RWPE2 (cell line): ENCODE data around the gene WFDC13.
"Not testable (repeated sequence)": the region's sequence is repeated elsewhere in the genome, so short reads cannot be mapped to it uniquely, and the experiment has no call there.

Experiments
- ATAC-seq: fragments of 200-7000 bp; cut with Tn5 transposase; 3 replicates; pipeline ENCODE4 v1.9.1; 2021; ENCODE audit warnings: low read depth
- DNase-seq: peaks from one replicate; pipeline ENCODE4 v3.0.0-alpha.2; 2020; ENCODE audit warnings: low spot score
- H3K27ac ChIP-seq: fragments of 450-650 bp; 2 replicates; pipeline ENCODE4 v1.5.1; 2017; ENCODE audit warnings: mild to moderate bottlenecking; ENCODE audit not compliant: poor library complexity, severe bottlenecking
- H3K27me3 ChIP-seq: fragments of 250-450 bp; sonication (Bioruptor Pico); 2 replicates; pipeline ENCODE4 v1.5.1; 2021; ENCODE audit warnings: mild to moderate bottlenecking, moderate library complexity; ENCODE audit not compliant: insufficient read depth, poor library complexity, severe bottlenecking
- H3K36me3 ChIP-seq: fragments of 250-450 bp; sonication (Bioruptor Pico); 2 replicates; pipeline ENCODE4 v1.5.1; 2020; ENCODE audit warnings: low read depth, mild to moderate bottlenecking, moderate library complexity
- H3K4me1 ChIP-seq: fragments of 250-450 bp; sonication (Bioruptor Pico); 2 replicates; pipeline ENCODE4 v1.5.1; 2021; ENCODE audit warnings: mild to moderate bottlenecking, moderate library complexity; ENCODE audit not compliant: insufficient read depth, poor library complexity, severe bottlenecking
- H3K4me3 ChIP-seq: fragments of 250-450 bp; sonication (Bioruptor Pico); 2 replicates; pipeline ENCODE4 v1.5.1; 2021; ENCODE audit warnings: mild to moderate bottlenecking, moderate library complexity; ENCODE audit not compliant: severe bottlenecking
- H3K9me3 ChIP-seq: fragments of 250-450 bp; sonication (Bioruptor Pico); 2 replicates; pipeline ENCODE4 v1.5.1; 2021; ENCODE audit warnings: mild to moderate bottlenecking, moderate library complexity; ENCODE audit not compliant: severe bottlenecking
- CTCF ChIP-seq: fragments of 450-650 bp; IDR thresholded peaks from one replicate; pipeline ENCODE4 v1.5.1; 2017; ENCODE audit warnings: mild to moderate bottlenecking, moderate library complexity; ENCODE audit not compliant: poor library complexity, severe bottlenecking

Gene WFDC13

GRCh38 chr20:45701873-45702272 is at the start of gene WFDC13:
WFDC13 (plus strand) TSS chr20:45702038; CDS start chr20:45702124, 86 bp downstream.
- no peak within 1 kb of the TSS for H3K27ac ChIP-seq
- no peaks in the 10 kb centered on the region for H3K36me3 ChIP-seq
- H3K4me1 ChIP-seq = peaks cover 1% of the 10 kb centered on the region
- H3K27me3 ChIP-seq = peaks cover 10% of the 10 kb centered on the region
- DNase-seq (no peak), ATAC-seq (no peak; the same call in 2 of the 3 replicates)
- no peak within 1 kb of the TSS for H3K4me3 ChIP-seq
- no peak for TF ChIP-seq CTCF
- H3K9me3 ChIP-seq = no peaks in the 10 kb centered on the region

GRCh38 chr20:45657038-45657437 is 44.8 kb upstream of the WFDC13 start:
- not testable (repeated sequence) for H3K4me1 ChIP-seq, H3K27ac ChIP-seq, H3K27me3 ChIP-seq, DNase-seq, H3K36me3 ChIP-seq, H3K9me3 ChIP-seq, H3K4me3 ChIP-seq, ATAC-seq

DNA sequence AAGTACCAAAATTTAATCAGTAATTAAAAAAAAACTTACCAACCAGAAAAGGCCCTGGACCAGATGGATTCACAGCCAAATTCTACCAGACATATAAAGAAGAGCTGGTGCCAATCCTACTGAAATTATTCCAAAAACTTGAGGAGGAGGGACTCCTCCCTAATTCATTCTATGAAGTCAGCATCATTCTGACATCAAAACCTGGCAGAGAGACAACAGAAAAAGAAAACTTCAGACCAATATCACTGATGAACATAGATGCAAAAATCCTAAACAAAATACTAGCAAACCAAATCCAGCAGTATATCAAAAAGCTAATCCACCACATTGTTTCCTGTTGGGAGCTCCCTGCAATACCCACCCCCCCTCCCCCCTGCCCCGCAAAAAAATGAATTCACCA is 31.7 kb upstream of the WFDC13 start, which contains the start of gene WFDC11:
Gene WFDC11, minus strand, starts transcription at position 101 of the 400 bp plus-strand sequence. CDS start 19,639 bp downstream, outside the sequence.
- Histone ChIP-seq H3K4me1 (no peaks in the 10 kb centered on the region), H3K36me3 (no peaks in the 10 kb centered on the region), H3K9me3 (no peaks in the 10 kb centered on the region), H3K4me3 (no peak within 1 kb of the TSS), H3K27ac (no peak within 1 kb of the TSS), H3K27me3 (peaks cover 40% of the 10 kb centered on the region)
- ATAC-seq (no peak), DNase-seq (no peak)
- no peak for TF ChIP-seq CTCF

- DNase-seq = no peak
- no peak for TF ChIP-seq CTCF
- peaks cover 46% of the 10 kb centered on the region for H3K27me3 ChIP-seq
- no peak overlapping the region for H3K4me3 ChIP-seq
- ATAC-seq = no peak
- no peak overlapping the region for H3K27ac ChIP-seq
- no peaks in the 10 kb centered on the region for H3K9me3 ChIP-seq
- no peaks in the 10 kb centered on the region for H3K36me3 ChIP-seq
- no peaks in the 10 kb centered on the region for H3K4me1 ChIP-seq
Observed at GRCh38 chr20:45672765-45673164, 29.1 kb upstream of the WFDC13 start.

GRCh38 chr20:45679650-45680049 is 22.2 kb upstream of the WFDC13 start:
- Histone ChIP-seq H3K4me1 (no peaks in the 10 kb centered on the region), H3K9me3 (peaks cover 8% of the 10 kb centered on the region), H3K27me3 (peaks cover 17% of the 10 kb centered on the region), H3K4me3 (no peak overlapping the region), H3K27ac (no peak overlapping the region), H3K36me3 (no peaks in the 10 kb centered on the region)
- no peak for TF ChIP-seq CTCF
- no peak for DNase-seq
- no peak for ATAC-seq
